Trophoblast cell (in vitro differentiated cells and primary cell): ENCODE results near the gene ETS2.

Source experiments
- DNase-seq, 2 donors: peaks; one replicate each; pipeline ENCODE4 v3.0.0-alpha.2; 2016
- H2AFZ ChIP-seq: 2 replicates; pipeline ENCODE4 v1.6.1; 2013; ENCODE audit warnings: low read length, moderate library complexity, mild to moderate bottlenecking; ENCODE audit not compliant: insufficient read depth, poor library complexity
- H2AK5ac ChIP-seq: 2 replicates; pipeline ENCODE4 v1.6.1; 2013; ENCODE audit warnings: mild to moderate bottlenecking, low read length
- H2BK120ac ChIP-seq: 2 replicates; pipeline ENCODE4 v1.6.1; 2013; ENCODE audit warnings: low read length, mild to moderate bottlenecking, moderate library complexity; ENCODE audit not compliant: insufficient read depth, poor library complexity
- H2BK12ac ChIP-seq: 2 replicates; pipeline ENCODE4 v1.6.1; 2013; ENCODE audit warnings: mild to moderate bottlenecking, low read length, moderate library complexity
- H2BK5ac ChIP-seq: 2 replicates; pipeline ENCODE4 v1.6.1; 2013; ENCODE audit warnings: low read length, low read depth, moderate library complexity, mild to moderate bottlenecking; ENCODE audit not compliant: poor library complexity
- H3K14ac ChIP-seq: 2 replicates; pipeline ENCODE4 v1.6.1; 2013; ENCODE audit warnings: mild to moderate bottlenecking, low read length
- H3K18ac ChIP-seq: 2 replicates; pipeline ENCODE4 v1.6.1; 2013; ENCODE audit warnings: mild to moderate bottlenecking, low read length
- H3K23ac ChIP-seq: 2 replicates; pipeline ENCODE4 v1.6.1; 2013; ENCODE audit warnings: low read length
- H3K27ac ChIP-seq: 2 replicates; pipeline ENCODE4 v1.5.1; 2013; ENCODE audit warnings: low read depth, mild to moderate bottlenecking, inconsistent platforms, low read length, moderate library complexity
- H3K27me3 ChIP-seq: 2 replicates; pipeline ENCODE4 v1.6.1; 2013; ENCODE audit warnings: inconsistent platforms, mild to moderate bottlenecking, low read length, moderate library complexity; ENCODE audit not compliant: insufficient read depth
- H3K36me3 ChIP-seq, 2 experiments: 1 replicate in 1 of 2; 2 replicates in 1 of 2; pipeline ENCODE4 v1.6.1; 2013; ENCODE audit warnings: low read length in 2 of 2, mild to moderate bottlenecking in 2 of 2, moderate library complexity in 1 of 2; ENCODE audit not compliant: insufficient read depth in 2 of 2, control insufficient read depth in 1 of 2
- H3K4ac ChIP-seq: 2 replicates; pipeline ENCODE4 v1.6.1; 2013; ENCODE audit warnings: low read depth, mild to moderate bottlenecking, low read length, moderate library complexity
- H3K4me1 ChIP-seq, 2 experiments: 1 replicate in 1 of 2; 2 replicates in 1 of 2; pipeline ENCODE4 v1.6.1; 2013; ENCODE audit warnings: low read length in 2 of 2, mild to moderate bottlenecking in 2 of 2, moderate library complexity in 1 of 2; ENCODE audit not compliant: insufficient read depth in 2 of 2, control insufficient read depth in 1 of 2
- H3K4me2 ChIP-seq: 2 replicates; pipeline ENCODE4 v1.6.1; 2013; ENCODE audit warnings: inconsistent platforms, mild to moderate bottlenecking, low read length, moderate library complexity
- H3K4me3 ChIP-seq: 2 replicates; pipeline ENCODE4 v1.5.1; 2013; ENCODE audit warnings: mild to moderate bottlenecking, low read depth, low read length, inconsistent platforms
- H3K79me1 ChIP-seq: one replicate; pipeline ENCODE4 v1.6.1; 2013; ENCODE audit warnings: low read length
- H3K79me2 ChIP-seq: 2 replicates; pipeline ENCODE4 v1.6.1; 2013; ENCODE audit warnings: low read length, mild to moderate bottlenecking; ENCODE audit not compliant: control insufficient read depth, insufficient read depth, poor library complexity
- H3K9ac ChIP-seq: 2 replicates; pipeline ENCODE4 v1.6.1; 2013; ENCODE audit warnings: mild to moderate bottlenecking, low read length
- H3K9me3 ChIP-seq: 2 replicates; pipeline ENCODE4 v1.6.1; 2013; ENCODE audit warnings: low read depth, mild to moderate bottlenecking, control low read depth, inconsistent platforms, low read length; ENCODE audit not compliant: insufficient read depth
- H4K12ac ChIP-seq: 2 replicates; pipeline ENCODE4 v1.6.1; 2013; ENCODE audit warnings: low read depth, mild to moderate bottlenecking, low read length, moderate library complexity
- H4K8ac ChIP-seq: 2 replicates; pipeline ENCODE4 v1.6.1; 2013; ENCODE audit warnings: low read depth, mild to moderate bottlenecking, low read length, moderate library complexity
- H4K91ac ChIP-seq: one replicate; pipeline ENCODE4 v1.6.1; 2013; ENCODE audit warnings: low read depth, mild to moderate bottlenecking, low read length, moderate library complexity
- WGBS: extraction: QIAGEN DNeasy Blood & Tissue Kit; methylation state at CpG from one replicate; pipeline ENCODE4 v1.1.7; 2013; ENCODE audit warnings: missing lambda C conversion rate; ENCODE audit not compliant: insufficient read length, insufficient coverage; ENCODE audit errors: extremely low coverage; 5-methylcytosine and 5-hydroxymethylcytosine counted together

Gene ETS2

GRCh38 chr21:38848187-38848609, 42.5 kb downstream of the ETS2 start:
- Histone ChIP-seq H3K79me2 (no peaks in the 10 kb centered on the region), H3K27ac (no peak overlapping the region), H3K36me3 (no peaks in the 10 kb centered on the region), H4K12ac (no peak overlapping the region), H3K4me2 (no peak overlapping the region), H3K4me1 (peaks cover under 1 to 2% of the 10 kb centered on the region in 2 experiments), H2BK120ac (no peak overlapping the region), H3K79me1 (no peaks in the 10 kb centered on the region), H3K18ac (no peak overlapping the region), H2AK5ac (no peak overlapping the region), H3K27me3 (no peaks in the 10 kb centered on the region), H2BK5ac (no peak overlapping the region), H2BK12ac (no peak overlapping the region), H3K9ac (no peak overlapping the region), H3K9me3 (peaks cover 3% of the 10 kb centered on the region), H4K8ac (no peak overlapping the region), H3K4me3 (no peak overlapping the region), H3K14ac (no peak overlapping the region), H3K4ac (no peak overlapping the region), H2AFZ (no peak overlapping the region), H4K91ac (no peak overlapping the region), H3K23ac (no peak overlapping the region)
- WGBS = no CpG with 5 or more reads among the region's 7 CpGs
- DNase-seq = no peak

GRCh38 chr21:38849776-38850175, 44.0 kb downstream of the ETS2 start:
- Histone ChIP-seq H2BK5ac (no peak overlapping the region), H3K4me3 (no peak overlapping the region), H3K79me1 (no peaks in the 10 kb centered on the region), H4K12ac (no peak overlapping the region), H4K91ac (no peak overlapping the region), H3K14ac (no peak overlapping the region), H3K18ac (no peak overlapping the region), H2AFZ (no peak overlapping the region), H3K4ac (no peak overlapping the region), H2AK5ac (no peak overlapping the region), H4K8ac (no peak overlapping the region), H3K23ac (no peak overlapping the region), H2BK120ac (no peak overlapping the region), H3K9ac (no peak overlapping the region), H3K79me2 (no peaks in the 10 kb centered on the region), H3K36me3 (no peaks in the 10 kb centered on the region), H3K4me1 (peaks cover 2 to 5% of the 10 kb centered on the region in 2 experiments), H3K4me2 (no peak overlapping the region), H2BK12ac (no peak overlapping the region), H3K27me3 (no peaks in the 10 kb centered on the region), H3K9me3 (peaks cover 3% of the 10 kb centered on the region), H3K27ac (no peak overlapping the region)
- WGBS = no CpG with 5 or more reads among the region's 6 CpGs
- DNase-seq = no peak

- no peak overlapping the region for H2BK12ac ChIP-seq
- no peaks in the 10 kb centered on the region for H3K27me3 ChIP-seq
- no peaks in the 10 kb centered on the region for H3K79me2 ChIP-seq
- H3K36me3 ChIP-seq = no peaks in the 10 kb centered on the region
- no peak overlapping the region for H3K23ac ChIP-seq
- no peak overlapping the region for H3K27ac ChIP-seq
- no peak overlapping the region for H3K4me3 ChIP-seq
- H2BK120ac ChIP-seq = no peak overlapping the region
- H4K12ac ChIP-seq = no peak overlapping the region
- no peak overlapping the region for H3K14ac ChIP-seq
- no peak overlapping the region for H3K18ac ChIP-seq
- no peak overlapping the region for H2AK5ac ChIP-seq
- H2AFZ ChIP-seq = no peak overlapping the region
- peaks cover 2 to 5% of the 10 kb centered on the region in 2 experiments for H3K4me1 ChIP-seq
- no peak overlapping the region for H3K4me2 ChIP-seq
- no peak for DNase-seq
- no CpG with 5 or more reads among the region's 6 CpGs for WGBS
- no peak overlapping the region for H4K91ac ChIP-seq
- H3K79me1 ChIP-seq = no peaks in the 10 kb centered on the region
- peaks cover 3% of the 10 kb centered on the region for H3K9me3 ChIP-seq
- no peak overlapping the region for H3K4ac ChIP-seq
- H4K8ac ChIP-seq = no peak overlapping the region
- H3K9ac ChIP-seq = no peak overlapping the region
- no peak overlapping the region for H2BK5ac ChIP-seq
Measured at GRCh38 chr21:38850277-38850951, 44.7 kb downstream of the ETS2 start.

GRCh38 chr21:38851101-38851500, 45.4 kb downstream of the ETS2 start:
- no peak overlapping the region for H2BK5ac ChIP-seq
- peaks cover 2 to 5% of the 10 kb centered on the region in 2 experiments for H3K4me1 ChIP-seq
- no peak overlapping the region for H2BK120ac ChIP-seq
- no peak overlapping the region for H2AK5ac ChIP-seq
- no peak overlapping the region for H3K18ac ChIP-seq
- no peaks in the 10 kb centered on the region for H3K79me2 ChIP-seq
- H3K4me2 ChIP-seq = no peak overlapping the region
- no peak overlapping the region for H3K27ac ChIP-seq
- no peak overlapping the region for H4K8ac ChIP-seq
- no CpG with 5 or more reads among the region's 1 CpG for WGBS
- no peak for DNase-seq
- H3K23ac ChIP-seq = no peak overlapping the region
- no peak overlapping the region for H4K91ac ChIP-seq
- no peaks in the 10 kb centered on the region for H3K79me1 ChIP-seq
- H3K9me3 ChIP-seq = peaks cover 3% of the 10 kb centered on the region
- H2AFZ ChIP-seq = no peak overlapping the region
- H3K27me3 ChIP-seq = no peaks in the 10 kb centered on the region
- H3K4ac ChIP-seq = no peak overlapping the region
- H4K12ac ChIP-seq = no peak overlapping the region
- H3K4me3 ChIP-seq = no peak overlapping the region
- H3K9ac ChIP-seq = no peak overlapping the region
- no peak overlapping the region for H2BK12ac ChIP-seq
- no peak overlapping the region for H3K14ac ChIP-seq
- H3K36me3 ChIP-seq = no peaks in the 10 kb centered on the region
